Lower leg skin (tissue), 3 donors: ENCODE results near the gene MYCL.

Experiments used
- POLR2A ChIP-seq, 2 donors: fragments of 450-650 bp; IDR thresholded peaks; one replicate each; pipeline ENCODE4 v1.6.1; 2016 to 2017; ENCODE audit warnings: antibody characterized with exemption in 2 of 2, mild to moderate bottlenecking in 1 of 2, moderate library complexity in 1 of 2
- TF ChIP-seq, protein P1 (sequence below), 3 donors: fragments of 450-650 bp; IDR thresholded peaks; one replicate each; pipeline ENCODE4 v1.5.1; 2016; ENCODE audit warnings: antibody characterized with exemption in 3 of 3, mild to moderate bottlenecking in 3 of 3, moderate library complexity in 2 of 3

DNA sequence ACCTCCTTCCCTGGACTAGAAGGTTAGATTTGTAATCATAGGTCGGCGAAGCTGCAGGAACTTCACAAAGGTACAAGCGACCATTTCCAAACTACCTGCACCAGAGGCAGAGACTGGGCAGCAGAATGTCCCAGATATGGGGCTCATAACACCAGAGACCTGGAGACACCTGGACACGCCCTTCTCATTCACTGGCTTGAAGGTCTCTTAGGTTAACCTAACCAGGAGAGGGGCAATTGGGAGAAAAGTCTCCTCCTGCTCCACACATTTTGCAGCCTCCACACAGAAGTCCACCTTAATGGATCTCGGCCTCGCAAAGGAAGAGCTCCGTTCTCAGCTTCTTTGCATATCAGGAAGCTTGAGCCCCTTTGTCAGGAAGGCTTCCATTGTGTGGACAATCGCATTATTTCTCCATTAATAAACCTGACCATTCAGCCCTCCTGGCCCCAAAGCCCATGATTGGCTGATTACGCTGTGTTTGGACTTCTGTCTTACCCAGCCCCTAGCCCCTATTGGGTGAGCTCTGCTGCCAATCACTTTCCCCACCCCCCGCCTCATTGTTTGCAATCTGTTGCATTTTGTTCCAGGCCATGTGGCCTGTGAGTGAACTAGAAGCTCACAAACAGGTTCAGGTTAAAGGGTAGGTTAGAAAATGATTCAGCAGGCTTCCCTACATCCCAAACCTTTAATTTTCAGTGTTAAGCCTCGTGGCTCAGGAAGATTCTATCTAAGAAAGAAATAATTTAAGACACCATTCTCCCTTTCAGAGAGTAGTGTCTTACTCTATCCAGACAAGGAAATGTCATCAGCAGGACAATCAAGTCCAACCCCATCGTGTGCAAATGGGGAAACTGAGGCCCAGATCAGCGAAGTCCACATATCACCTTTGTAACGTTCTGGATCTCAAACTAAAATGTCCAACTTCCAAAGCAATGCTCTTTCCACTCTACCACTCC is 2.8 kb downstream of the MYCL start:
- TF ChIP-seq, protein P1, sequence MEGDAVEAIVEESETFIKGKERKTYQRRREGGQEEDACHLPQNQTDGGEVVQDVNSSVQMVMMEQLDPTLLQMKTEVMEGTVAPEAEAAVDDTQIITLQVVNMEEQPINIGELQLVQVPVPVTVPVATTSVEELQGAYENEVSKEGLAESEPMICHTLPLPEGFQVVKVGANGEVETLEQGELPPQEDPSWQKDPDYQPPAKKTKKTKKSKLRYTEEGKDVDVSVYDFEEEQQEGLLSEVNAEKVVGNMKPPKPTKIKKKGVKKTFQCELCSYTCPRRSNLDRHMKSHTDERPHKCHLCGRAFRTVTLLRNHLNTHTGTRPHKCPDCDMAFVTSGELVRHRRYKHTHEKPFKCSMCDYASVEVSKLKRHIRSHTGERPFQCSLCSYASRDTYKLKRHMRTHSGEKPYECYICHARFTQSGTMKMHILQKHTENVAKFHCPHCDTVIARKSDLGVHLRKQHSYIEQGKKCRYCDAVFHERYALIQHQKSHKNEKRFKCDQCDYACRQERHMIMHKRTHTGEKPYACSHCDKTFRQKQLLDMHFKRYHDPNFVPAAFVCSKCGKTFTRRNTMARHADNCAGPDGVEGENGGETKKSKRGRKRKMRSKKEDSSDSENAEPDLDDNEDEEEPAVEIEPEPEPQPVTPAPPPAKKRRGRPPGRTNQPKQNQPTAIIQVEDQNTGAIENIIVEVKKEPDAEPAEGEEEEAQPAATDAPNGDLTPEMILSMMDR (IDR thresholded peaks at IDR 0.05): no peak
- TF ChIP-seq POLR2A (IDR thresholded peaks at IDR 0.05): no peak
